ENCODE results near the gene SH2B2. TPM values are rescaled to one million over a fixed set of nuclear protein-coding genes. Genes with fewer than 3 reads are reported as not detected.

Gene SH2B2
- total and polyA plus RNA-seq, 4 donors: 3.3 to 9.7 (median 7.2) TPM

DNA sequence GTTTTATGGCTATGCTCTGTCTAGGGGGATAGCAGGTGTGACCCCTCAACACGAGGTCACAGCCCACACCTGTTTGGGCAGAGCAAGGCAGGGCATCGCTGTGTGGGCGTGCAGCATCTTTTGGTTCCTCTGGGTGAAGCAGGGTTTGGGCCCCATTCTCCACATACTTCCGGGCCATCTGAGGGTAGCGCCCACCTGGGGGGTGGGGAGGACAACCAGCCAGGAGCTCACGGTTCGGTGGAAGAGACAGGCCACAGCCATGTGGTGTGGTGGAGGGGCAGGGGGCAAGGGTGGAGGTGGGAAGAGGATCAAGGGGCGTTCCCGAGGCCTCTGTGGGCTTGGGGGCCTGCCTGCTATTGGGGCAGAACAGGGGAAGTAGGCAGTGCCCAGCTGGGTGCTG is 2.4 kb downstream of the SH2B2 start:
- Histone ChIP-seq H3K4me1 (ENCODE audit: control insufficient read depth in 5 of 5, insufficient read depth in 5 of 5, low read length in 5 of 5) (peaks cover 0 to 28% (median 9%) of the 10 kb centered on the region in 5 donors), H3K9ac (ENCODE audit: insufficient read depth in 1 of 2, low read length in 2 of 2) (no peak overlapping the region), H3K27ac (ENCODE audit: low read depth in 1 of 2, low read length in 1 of 2) (no peak overlapping the region), H3K9me3 (ENCODE audit: control insufficient read depth in 4 of 4, insufficient read depth in 3 of 4, low read length in 3 of 4) (no peaks in the 10 kb centered on the region), H3K4me3 (no peak overlapping the region), H3K36me3 (ENCODE audit: control insufficient read depth in 4 of 4, insufficient read depth in 4 of 4, low read length in 4 of 4) (no peaks in the 10 kb centered on the region), H3K27me3 (ENCODE audit: control insufficient read depth in 3 of 3, insufficient read depth in 3 of 3, low read length in 2 of 3) (no peaks in the 10 kb centered on the region)
- 72 to 79% methylated on average over 9 of the region's 9 CpGs for WGBS, 2 donors
- DNase-seq (no peak), ATAC-seq (ENCODE audit: insufficient read depth, low FRiP score) (no peak)
- TF ChIP-seq, protein P1, sequence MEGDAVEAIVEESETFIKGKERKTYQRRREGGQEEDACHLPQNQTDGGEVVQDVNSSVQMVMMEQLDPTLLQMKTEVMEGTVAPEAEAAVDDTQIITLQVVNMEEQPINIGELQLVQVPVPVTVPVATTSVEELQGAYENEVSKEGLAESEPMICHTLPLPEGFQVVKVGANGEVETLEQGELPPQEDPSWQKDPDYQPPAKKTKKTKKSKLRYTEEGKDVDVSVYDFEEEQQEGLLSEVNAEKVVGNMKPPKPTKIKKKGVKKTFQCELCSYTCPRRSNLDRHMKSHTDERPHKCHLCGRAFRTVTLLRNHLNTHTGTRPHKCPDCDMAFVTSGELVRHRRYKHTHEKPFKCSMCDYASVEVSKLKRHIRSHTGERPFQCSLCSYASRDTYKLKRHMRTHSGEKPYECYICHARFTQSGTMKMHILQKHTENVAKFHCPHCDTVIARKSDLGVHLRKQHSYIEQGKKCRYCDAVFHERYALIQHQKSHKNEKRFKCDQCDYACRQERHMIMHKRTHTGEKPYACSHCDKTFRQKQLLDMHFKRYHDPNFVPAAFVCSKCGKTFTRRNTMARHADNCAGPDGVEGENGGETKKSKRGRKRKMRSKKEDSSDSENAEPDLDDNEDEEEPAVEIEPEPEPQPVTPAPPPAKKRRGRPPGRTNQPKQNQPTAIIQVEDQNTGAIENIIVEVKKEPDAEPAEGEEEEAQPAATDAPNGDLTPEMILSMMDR (IDR thresholded peaks at IDR 0.05; ENCODE audit: control extremely low read depth, extremely low read depth): no peak

DNA sequence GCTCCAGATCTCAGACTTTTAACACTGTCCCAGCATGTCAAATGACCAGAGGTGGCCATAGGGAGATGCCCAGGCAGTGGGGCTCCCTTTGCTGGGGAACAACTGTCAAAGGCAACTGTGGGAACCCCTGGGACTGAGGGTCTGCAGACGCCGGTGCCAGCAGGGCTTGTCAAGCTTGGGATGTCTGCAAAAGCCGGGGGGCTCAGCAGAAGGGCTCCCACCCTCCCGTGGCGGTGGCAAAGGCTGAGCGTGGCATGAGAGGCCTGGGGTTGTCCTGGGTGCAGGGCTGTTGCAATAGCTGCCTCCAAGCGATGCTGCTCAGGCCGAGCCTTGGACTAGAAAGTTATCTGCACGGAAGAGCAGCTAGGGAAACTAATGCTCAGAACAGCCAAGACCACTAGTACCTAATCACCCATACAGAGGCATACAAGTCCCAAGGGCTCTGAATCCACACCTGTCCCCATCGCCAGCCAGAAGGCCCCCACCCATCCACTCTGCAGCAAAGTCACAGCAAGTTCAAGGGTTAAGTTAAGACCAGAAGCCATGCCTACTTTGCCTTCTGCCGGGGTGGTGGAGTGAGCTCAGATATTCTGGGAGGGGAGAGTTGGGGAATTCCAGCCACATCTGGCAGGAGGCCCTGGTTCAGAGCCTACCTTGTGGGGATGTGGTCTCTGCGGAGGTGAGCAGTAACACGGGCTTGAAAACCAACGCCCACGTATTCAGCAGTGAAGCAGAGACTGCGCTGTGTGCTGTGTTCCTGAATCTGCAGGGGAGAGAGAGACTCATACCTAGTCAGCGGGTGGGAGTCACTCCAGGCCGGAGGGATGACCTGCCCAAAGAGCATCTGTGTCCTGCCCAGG is 4.6 kb downstream of the SH2B2 start:
- ATAC-seq (ENCODE audit: insufficient read depth, low FRiP score) (no peak), DNase-seq (no peak)
- H3K4me3 ChIP-seq: no peak overlapping the region
- no peaks in the 10 kb centered on the region for H3K9me3 ChIP-seq (ENCODE audit: control insufficient read depth in 4 of 4, insufficient read depth in 3 of 4, low read length in 3 of 4)
- H3K27ac ChIP-seq (ENCODE audit: low read depth in 1 of 2, low read length in 1 of 2): no peak overlapping the region
- TF ChIP-seq, protein P1 (IDR thresholded peaks at IDR 0.05; ENCODE audit: control extremely low read depth, extremely low read depth): no peak
- WGBS, 2 donors: 78 to 82% methylated on average over 18 of the region's 18 CpGs
- no peaks in the 10 kb centered on the region for H3K36me3 ChIP-seq (ENCODE audit: control insufficient read depth in 4 of 4, insufficient read depth in 4 of 4, low read length in 4 of 4)
- no peaks in the 10 kb centered on the region for H3K27me3 ChIP-seq (ENCODE audit: control insufficient read depth in 3 of 3, insufficient read depth in 3 of 3, low read length in 2 of 3)
- peaks cover 0 to 11% (median 4%) of the 10 kb centered on the region in 5 donors for H3K4me1 ChIP-seq (ENCODE audit: control insufficient read depth in 5 of 5, insufficient read depth in 5 of 5, low read length in 5 of 5)
- no peak overlapping the region for H3K9ac ChIP-seq (ENCODE audit: insufficient read depth in 1 of 2, low read length in 2 of 2)

DNA sequence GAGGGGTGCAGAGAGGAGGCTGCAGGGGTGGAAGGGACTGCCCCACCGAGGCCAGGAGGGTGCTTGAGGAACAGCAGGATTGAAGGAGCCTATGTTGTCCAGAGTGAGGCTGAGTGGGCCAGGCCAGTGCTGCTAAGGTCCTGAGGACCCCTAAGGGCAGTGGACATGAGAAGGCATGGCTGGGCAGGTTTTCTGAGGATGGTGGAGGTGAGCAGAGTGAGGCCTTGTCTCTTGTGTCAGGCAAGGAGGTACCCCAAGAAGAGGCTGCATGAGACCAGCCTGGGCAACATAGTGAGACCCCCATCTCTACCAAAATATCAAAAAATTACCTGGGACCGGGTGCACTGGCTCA is 5.2 kb downstream of the SH2B2 start:
- Histone ChIP-seq H3K9ac (ENCODE audit: insufficient read depth in 1 of 2, low read length in 2 of 2) (no peak overlapping the region), H3K27me3 (ENCODE audit: control insufficient read depth in 3 of 3, insufficient read depth in 3 of 3, low read length in 2 of 3) (no peaks in the 10 kb centered on the region), H3K27ac (ENCODE audit: low read depth in 1 of 2, low read length in 1 of 2) (no peak overlapping the region), H3K36me3 (ENCODE audit: control insufficient read depth in 4 of 4, insufficient read depth in 4 of 4, low read length in 4 of 4) (no peaks in the 10 kb centered on the region), H3K9me3 (ENCODE audit: control insufficient read depth in 4 of 4, insufficient read depth in 3 of 4, low read length in 3 of 4) (no peaks in the 10 kb centered on the region), H3K4me1 (ENCODE audit: control insufficient read depth in 5 of 5, insufficient read depth in 5 of 5, low read length in 5 of 5) (peaks cover 0 to 11% (median 4%) of the 10 kb centered on the region in 5 donors), H3K4me3 (no peak overlapping the region)
- DNase-seq: no peak
- 77 to 90% methylated on average over 2 of the region's 2 CpGs for WGBS, 2 donors
- ATAC-seq (ENCODE audit: insufficient read depth, low FRiP score): no peak
- TF ChIP-seq, protein P1 (IDR thresholded peaks at IDR 0.05; ENCODE audit: control extremely low read depth, extremely low read depth): no peak
